OCI-LY7 (cell line): ENCODE measurements around the gene CFTR. TPM values are rescaled to one million over a fixed set of nuclear protein-coding genes. Genes with fewer than 3 reads are reported as not detected.

Experiments
- BruUV-seq: library from RNA; stranded (reverse); fragments of 400-500 nt; replicated peaks from 2 replicates; lab custom pipeline; 2021; lab: Mats Ljungman, UMichigan
- CTCF ChIA-PET: fragments of 300-600 bp; sonication (Branson Sonifier 250); formaldehyde crosslinking; loops from one replicate; lab custom pipeline; 2022; ENCODE audit warnings: antibody characterized with exemption; ENCODE audit not compliant: unreplicated experiment; lab: Charles Lee
- POLR2A ChIA-PET: fragments of 300-600 bp; sonication (Branson Sonifier 250); formaldehyde crosslinking; loops from one replicate; lab custom pipeline; 2022; ENCODE audit warnings: antibody characterized with exemption; lab: Charles Lee
- DNase-seq: peaks from one replicate; pipeline ENCODE4 v3.0.0-alpha.2; 2015; ENCODE audit warnings: low spot score
- H2AFZ ChIP-seq: fragments of 200-600 bp; sonication (generic), shearing (Covaris generic); 2 replicates; pipeline ENCODE4 v1.6.1; 2014; ENCODE audit warnings: mild to moderate bottlenecking, antibody characterized with exemption, low read length, moderate library complexity
- H3K27ac ChIP-seq: fragments of 200-600 bp; sonication (generic); 2 replicates; pipeline ENCODE4 v1.5.1; 2014; ENCODE audit warnings: mixed run types, low read depth, mild to moderate bottlenecking, moderate library complexity, low read length, inconsistent platforms; ENCODE audit not compliant: poor library complexity, severe bottlenecking
- H3K36me3 ChIP-seq: fragments of 200-600 bp; sonication (generic); 2 replicates; pipeline ENCODE4 v1.6.1; 2014; ENCODE audit warnings: mild to moderate bottlenecking, antibody characterized with exemption, low read length, moderate library complexity, mixed read lengths; ENCODE audit not compliant: insufficient read depth
- H3K4me1 ChIP-seq: fragments of 200-600 bp; sonication (generic); 2 replicates; pipeline ENCODE4 v1.5.1; 2014; ENCODE audit warnings: mild to moderate bottlenecking, low read length; ENCODE audit not compliant: insufficient read depth, poor library complexity, severe bottlenecking
- H3K4me2 ChIP-seq: fragments of 200-600 bp; sonication (generic); 2 replicates; pipeline ENCODE4 v1.6.1; 2014; ENCODE audit warnings: mild to moderate bottlenecking, low read length
- H3K4me3 ChIP-seq: fragments of 200-600 bp; sonication (generic); 2 replicates; pipeline ENCODE4 v1.5.1; 2014; ENCODE audit warnings: mild to moderate bottlenecking, low read depth, low read length; ENCODE audit not compliant: poor library complexity, severe bottlenecking
- H3K79me2 ChIP-seq: fragments of 200-600 bp; sonication (generic); 2 replicates; pipeline ENCODE4 v1.6.1; 2016; ENCODE audit warnings: low read depth, mild to moderate bottlenecking, low read length, moderate library complexity, mixed read lengths; ENCODE audit not compliant: insufficient read depth
- H3K9me2 ChIP-seq: fragments of 200-600 bp; sonication (generic); 2 replicates; pipeline ENCODE4 v1.6.1; 2016; ENCODE audit warnings: mild to moderate bottlenecking, low read length, mixed read lengths; ENCODE audit not compliant: insufficient read depth
- H3K9me3 ChIP-seq: fragments of 200-600 bp; sonication (generic); 2 replicates; pipeline ENCODE4 v1.6.1; 2014; ENCODE audit warnings: mild to moderate bottlenecking, mixed run types, low read length, mixed read lengths
- H4K20me1 ChIP-seq: fragments of 200-600 bp; sonication (generic); 2 replicates; pipeline ENCODE4 v1.6.1; 2014; ENCODE audit warnings: mild to moderate bottlenecking, antibody characterized with exemption, low read length, moderate library complexity, mixed read lengths; ENCODE audit not compliant: insufficient read depth
- CTCF ChIP-seq: fragments of 200-600 bp; sonication (generic); conservative IDR thresholded peaks from 2 replicates; pipeline ENCODE4 v1.5.1; 2014; ENCODE audit warnings: mild to moderate bottlenecking, antibody characterized with exemption, low read length, moderate library complexity, mixed read lengths
- EZH2phosphoT487 ChIP-seq: fragments of 200-600 bp; sonication (generic); IDR thresholded peaks from 2 replicates; pipeline ENCODE4 v1.6.1; 2018; ENCODE audit warnings: low read depth, borderline replicate concordance, mild to moderate bottlenecking, mixed run types, antibody characterized with exemption, low read length, moderate library complexity, mixed read lengths
- intact Hi-C: fragments of 100-400 bp; cut with micrococcal nuclease; formaldehyde crosslinking; loops from one replicate; pipeline ENCODE4 v1.10.0; 2022; ENCODE audit not compliant: unreplicated experiment
- total RNA-seq, 2 experiments: library from RNA; depleted of rRNA in 1 of 2; stranded (reverse); fragments of >200 nt in 1 of 2; shearing (Covaris generic) in 1 of 2; gene quantifications; 2 replicates each; pipeline ENCODE4 v1.2.3, GENCODE V29; 2014 to 2022

The CFTR gene
- total RNA-seq, 2 experiments from 2014 or later: not detected

DNA sequence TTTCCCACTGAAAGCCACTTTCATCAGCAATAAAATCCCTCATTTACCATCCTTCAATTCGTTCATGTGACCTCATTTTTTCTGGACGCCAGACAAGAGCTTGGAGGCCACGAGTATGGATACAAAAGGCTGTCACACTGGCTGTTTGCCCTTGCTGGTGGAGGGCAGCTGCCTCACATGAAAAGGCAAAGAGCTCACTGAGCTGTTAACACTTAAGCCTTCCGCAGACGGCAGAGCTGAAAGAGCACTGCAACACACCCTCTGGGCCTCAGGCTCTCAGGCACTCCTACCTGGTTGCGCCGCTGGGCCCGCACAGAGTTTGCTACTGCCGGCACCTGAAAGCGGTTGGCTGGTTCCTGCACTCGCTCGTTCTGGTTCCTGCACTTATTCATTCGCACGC is 193.5 kb downstream of the CFTR start:
- H3K4me3 ChIP-seq: no peak overlapping the region
- ChIA-PET POLR2A (no interaction called here), CTCF (no interaction called here)
- H3K79me2 ChIP-seq: no peaks in the 10 kb centered on the region
- H3K27ac ChIP-seq: no peak overlapping the region
- H3K9me2 ChIP-seq: no peaks in the 10 kb centered on the region
- H3K4me1 ChIP-seq: no peaks in the 10 kb centered on the region
- no peaks in the 10 kb centered on the region for H4K20me1 ChIP-seq
- intact Hi-C loops: no loop called here
- BruUV-seq: no TSS peak
- TF ChIP-seq EZH2phosphoT487 (no peak), CTCF (no peak)
- no peak overlapping the region for H2AFZ ChIP-seq
- DNase-seq: no peak
- no peaks in the 10 kb centered on the region for H3K9me3 ChIP-seq
- H3K36me3 ChIP-seq: no peaks in the 10 kb centered on the region
- no peak overlapping the region for H3K4me2 ChIP-seq

DNA sequence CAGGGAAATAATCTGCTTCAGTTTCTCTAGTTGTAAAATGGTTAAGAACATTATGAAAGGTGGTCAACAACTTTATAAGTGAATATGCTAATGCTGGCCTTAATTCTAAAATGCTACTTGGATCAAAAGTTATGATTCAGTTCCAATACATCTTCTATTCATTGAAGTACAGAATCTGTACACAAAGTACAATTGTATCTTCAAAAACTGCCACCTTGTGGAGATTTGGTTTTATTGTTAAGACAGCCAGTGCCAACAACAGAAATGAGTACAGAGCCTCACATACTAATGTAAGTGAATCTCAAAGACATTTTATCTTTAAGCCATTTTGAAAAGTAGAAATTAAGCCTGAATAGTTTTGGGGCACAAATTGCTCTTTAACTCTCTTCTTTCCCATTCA is 194.0 kb downstream of the CFTR start:
- H3K4me2 ChIP-seq: no peak overlapping the region
- H3K4me3 ChIP-seq: no peak overlapping the region
- no peaks in the 10 kb centered on the region for H3K9me3 ChIP-seq
- CTCF ChIA-PET: no interaction called here
- H3K36me3 ChIP-seq: no peaks in the 10 kb centered on the region
- H3K4me1 ChIP-seq: no peaks in the 10 kb centered on the region
- H3K79me2 ChIP-seq: no peaks in the 10 kb centered on the region
- H3K9me2 ChIP-seq: no peaks in the 10 kb centered on the region
- POLR2A ChIA-PET: no interaction called here
- peak; percentile 3 for DNase-seq
- TF ChIP-seq CTCF: peak; percentile 61
- TF ChIP-seq EZH2phosphoT487: no peak
- BruUV-seq: no TSS peak
- H3K27ac ChIP-seq: no peak overlapping the region
- intact Hi-C loops: no loop called here
- H4K20me1 ChIP-seq: no peaks in the 10 kb centered on the region
- H2AFZ ChIP-seq: no peak overlapping the region

DNA sequence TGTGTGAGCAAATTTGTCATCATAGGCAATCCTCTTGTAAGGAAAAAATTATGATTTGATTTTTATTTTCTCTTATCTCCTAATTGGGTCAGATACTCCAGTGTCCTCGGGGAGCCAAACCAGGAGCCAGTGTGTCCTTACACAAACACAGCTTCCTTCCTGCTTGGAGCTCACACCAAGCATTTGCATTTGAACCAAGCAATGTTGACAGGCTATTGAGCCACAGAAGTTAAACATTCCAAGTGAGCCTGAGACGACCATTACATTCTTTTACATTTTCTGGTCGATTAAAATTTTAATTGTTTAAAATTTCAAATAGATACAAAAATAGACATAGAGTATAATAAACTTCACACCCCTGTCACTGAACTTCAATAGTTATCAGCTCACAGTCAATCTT is 194.8 kb downstream of the CFTR start:
- no TSS peak for BruUV-seq
- no peaks in the 10 kb centered on the region for H3K9me3 ChIP-seq
- H3K36me3 ChIP-seq: no peaks in the 10 kb centered on the region
- CTCF ChIA-PET: no interaction called here
- no peaks in the 10 kb centered on the region for H3K79me2 ChIP-seq
- H3K4me1 ChIP-seq: no peaks in the 10 kb centered on the region
- no peak overlapping the region for H2AFZ ChIP-seq
- POLR2A ChIA-PET: no interaction called here
- H3K9me2 ChIP-seq: no peaks in the 10 kb centered on the region
- no peak overlapping the region for H3K27ac ChIP-seq
- TF ChIP-seq EZH2phosphoT487 (no peak), CTCF (no peak)
- intact Hi-C loops: no loop called here
- H3K4me3 ChIP-seq: no peak overlapping the region
- no peak overlapping the region for H3K4me2 ChIP-seq
- DNase-seq: no peak
- no peaks in the 10 kb centered on the region for H4K20me1 ChIP-seq
